NCI-H345 (cell line): ENCODE data around the gene TTYH2.
"Not testable (repeated sequence)": the region's sequence is repeated elsewhere in the genome, so short reads cannot be mapped to it uniquely, and the experiment has no call there.

Experiments used
- DNase-seq: peaks from one replicate; lab custom pipeline; 2025; lab: John Stamatoyannopoulos, UW

Gene TTYH2

GRCh38 chr17:74212913-74213791 lies at the start of gene TTYH2:
TSS of gene TTYH2 (plus strand) at chr17:74213571. CDS start at chr17:74213588, 17 bp downstream.
- DNase-seq, result peak; percentile 84

DNA sequence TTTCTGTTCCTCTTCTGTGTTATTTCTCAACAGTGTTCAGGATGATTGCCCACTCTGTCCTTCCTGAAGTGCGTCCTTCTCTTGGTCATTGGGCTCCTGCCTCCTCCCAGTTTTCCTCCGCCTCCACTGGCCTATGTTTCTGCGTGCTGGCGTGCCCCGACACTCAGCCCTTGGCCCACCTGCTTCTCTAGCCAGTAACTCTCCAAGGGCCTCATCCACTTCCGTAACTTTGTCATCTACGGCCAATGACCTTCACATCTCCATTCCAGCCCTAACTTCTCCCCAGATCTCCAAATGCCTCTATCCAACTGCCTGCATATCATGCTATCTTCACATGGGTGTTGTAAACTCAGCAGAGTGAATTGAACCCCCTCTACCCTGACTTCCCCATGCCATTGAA lies 49.5 kb upstream of the TTYH2 start:
- DNase-seq, result no peak

DNA sequence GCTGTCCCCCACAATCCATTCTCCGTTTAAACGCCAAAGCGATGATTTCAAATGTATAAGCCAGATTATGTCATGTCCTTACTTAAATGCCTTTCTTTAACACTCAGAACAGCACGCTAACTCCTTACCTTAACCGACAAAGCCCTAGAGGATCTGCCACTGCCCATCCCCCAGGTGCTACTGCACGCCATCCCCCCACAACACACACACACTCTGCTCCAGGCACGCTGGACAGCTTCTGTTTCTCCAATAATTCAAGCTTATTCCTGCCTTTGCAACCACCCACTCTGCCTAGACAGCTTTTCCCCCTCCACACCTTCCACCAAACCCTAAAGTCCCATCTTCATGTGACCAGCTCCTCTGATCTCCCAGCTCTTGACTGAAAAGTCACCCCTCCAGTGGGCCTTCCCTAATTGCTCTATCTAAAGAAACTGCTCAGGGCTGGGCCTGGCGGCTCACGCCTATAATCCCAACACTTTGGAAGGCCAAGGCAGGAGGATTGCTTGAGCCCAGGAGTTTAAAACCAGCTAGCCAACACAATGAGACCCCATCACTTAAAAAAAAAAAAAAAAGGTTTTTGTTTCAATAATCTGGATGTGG lies 48.8 kb upstream of the TTYH2 start:
- no peak for DNase-seq

DNA sequence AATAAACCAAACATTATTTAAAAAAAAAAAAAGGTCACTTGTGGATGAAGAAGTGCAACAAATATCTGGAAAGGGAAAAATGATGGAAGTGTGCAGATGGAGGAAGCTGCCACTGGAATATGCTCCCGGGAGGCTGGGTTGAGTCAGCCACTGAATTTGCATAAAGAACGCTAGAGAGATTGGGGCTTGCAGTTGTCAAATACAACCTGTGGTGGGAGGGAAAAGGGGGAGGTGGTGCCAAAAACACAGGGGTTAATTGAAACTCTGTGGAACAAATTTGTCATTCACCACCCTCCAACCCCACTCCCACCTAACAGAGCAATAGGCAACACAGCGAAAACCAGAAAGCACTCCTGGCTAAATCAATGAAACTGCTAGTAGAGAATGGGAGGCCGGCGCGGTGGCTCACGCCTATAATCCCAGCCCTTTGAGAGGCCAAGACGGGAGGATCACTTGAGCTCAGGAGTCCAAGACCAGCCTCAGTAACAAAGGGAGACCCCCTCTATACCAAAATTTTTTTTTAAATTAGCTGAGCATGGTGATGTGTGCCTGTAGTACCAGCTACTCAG lies 47.5 kb upstream of the TTYH2 start:
- no peak for DNase-seq

- no peak for DNase-seq
Measured at GRCh38 chr17:74170924-74171323, 42.4 kb upstream of the TTYH2 start.

GRCh38 chr17:74172700-74173099 lies 40.7 kb upstream of the TTYH2 start:
- no peak for DNase-seq

DNA sequence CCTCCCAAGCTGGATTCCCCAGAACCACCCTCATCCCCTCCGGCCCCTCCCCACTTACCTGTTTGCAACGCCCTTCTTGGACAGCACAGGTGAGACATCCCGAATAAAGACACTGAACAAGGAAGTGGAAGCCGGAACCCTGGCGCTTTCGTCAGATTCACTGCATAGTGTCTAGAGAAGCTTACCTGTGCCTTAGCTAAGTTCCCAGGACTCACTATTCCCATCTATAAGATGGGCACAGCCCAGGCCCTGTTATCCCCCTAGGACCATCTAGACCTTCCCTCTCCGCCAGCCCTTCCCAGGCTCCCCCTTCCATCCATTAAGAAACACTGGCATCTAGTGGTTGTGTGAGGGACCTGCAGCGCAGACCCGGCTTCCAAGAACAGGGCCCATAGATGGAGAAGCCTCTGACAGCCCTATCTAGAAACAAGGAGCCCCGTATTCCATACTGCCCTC lies 36.8 kb upstream of the TTYH2 start:
- peak; percentile 80 for DNase-seq

- DNase-seq, result peak; percentile 27
Measured at GRCh38 chr17:74177018-74177450, 36.3 kb upstream of the TTYH2 start.

DNA sequence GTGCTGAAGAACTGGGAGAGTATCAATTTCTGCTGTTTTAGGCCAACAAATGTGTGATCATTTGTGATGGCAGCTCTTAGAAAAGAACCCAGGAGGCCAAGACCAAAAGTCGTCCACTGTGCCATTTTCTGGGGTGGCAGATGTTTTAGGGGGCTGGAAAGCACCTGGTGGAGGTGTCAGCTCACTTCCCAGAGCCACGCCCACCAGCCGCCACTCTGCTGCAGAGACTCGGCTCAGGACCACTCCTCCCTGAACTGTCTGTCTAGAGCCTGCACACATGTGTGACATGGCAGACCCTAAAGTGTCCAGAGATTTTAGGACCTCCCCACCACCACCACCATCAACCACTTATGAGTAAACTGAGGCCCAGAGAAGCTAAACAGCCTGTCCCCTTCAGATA lies 33.8 kb upstream of the TTYH2 start:
- DNase-seq, result no peak

GRCh38 chr17:74180336-74180735 lies 33.0 kb upstream of the TTYH2 start:
- no peak for DNase-seq

DNA sequence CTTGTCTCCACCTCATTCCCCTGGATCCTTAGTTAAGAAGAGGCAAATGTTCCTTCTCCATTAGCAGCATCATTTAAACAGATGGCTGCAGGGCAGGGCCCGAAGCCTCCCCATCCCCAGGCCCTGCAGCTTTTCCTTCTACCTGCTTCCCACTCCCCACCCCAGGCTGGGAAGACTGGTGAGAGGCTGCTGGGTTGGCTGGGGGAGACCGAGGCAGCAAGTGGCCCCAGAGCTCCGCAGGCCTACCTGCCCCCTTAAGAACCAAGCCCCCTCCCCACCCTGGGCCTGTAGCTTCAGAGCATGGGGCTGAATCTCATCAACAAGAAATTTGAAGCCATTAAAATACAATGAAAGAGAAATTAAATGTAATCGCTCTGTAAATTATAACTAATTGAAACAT lies 32.0 kb upstream of the TTYH2 start:
- DNase-seq, result no peak

DNA sequence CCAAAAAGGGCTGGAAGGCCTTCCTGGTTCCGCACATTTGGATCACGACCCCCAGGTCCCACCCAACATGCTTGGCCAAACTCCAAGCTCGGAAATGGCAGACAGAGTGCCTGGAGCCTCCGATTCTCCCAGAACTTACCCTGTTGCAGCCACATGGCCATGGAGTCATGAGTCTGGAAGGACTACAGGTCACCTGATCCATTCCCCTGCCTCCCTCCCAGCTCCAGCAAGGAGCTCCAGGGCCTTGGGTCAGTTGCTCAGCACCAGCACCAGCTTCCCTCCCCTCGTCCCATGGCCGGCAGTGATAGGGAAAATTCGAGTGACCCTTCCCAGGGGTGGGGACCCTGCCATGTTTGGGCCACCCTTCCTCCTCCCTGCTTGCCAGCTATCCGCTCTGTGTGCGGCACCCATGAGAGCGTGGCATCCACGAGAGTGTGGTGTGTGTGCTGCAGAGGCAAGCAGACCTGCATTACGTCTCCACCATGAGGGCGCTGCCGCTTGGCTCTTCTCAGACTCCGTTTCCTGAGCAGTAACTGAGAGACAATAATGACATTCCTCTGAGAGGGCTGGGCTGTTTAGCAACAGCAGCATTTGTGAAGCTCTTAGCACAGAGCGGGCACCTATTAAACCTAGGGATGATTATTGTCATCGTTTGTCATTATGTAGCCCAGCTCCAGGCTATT lies 31.2 kb upstream of the TTYH2 start:
- no peak for DNase-seq

DNA sequence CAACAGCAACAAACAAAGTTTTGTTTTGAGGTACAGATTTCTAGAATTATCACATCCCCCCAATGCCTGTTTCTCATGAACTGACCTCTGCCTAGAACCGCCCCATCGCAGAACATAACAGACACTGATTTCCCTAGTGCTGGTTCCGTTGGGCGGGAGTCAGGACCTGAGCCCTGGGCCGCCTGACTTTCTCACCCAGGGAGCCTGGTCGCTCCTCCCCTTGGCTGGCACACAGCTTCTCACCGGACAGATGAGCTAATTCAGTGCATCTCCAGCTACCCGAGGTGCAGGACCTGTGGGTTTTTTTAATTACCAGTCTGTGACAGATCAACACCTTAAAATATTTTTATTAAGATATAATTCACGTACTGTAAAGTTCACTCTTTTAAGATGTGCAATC lies 30.0 kb upstream of the TTYH2 start:
- no peak for DNase-seq

GRCh38 chr17:74185571-74186185 lies 27.7 kb upstream of the TTYH2 start:
- no peak for DNase-seq

- DNase-seq, result no peak
Measured at GRCh38 chr17:74186498-74186897, 26.9 kb upstream of the TTYH2 start.

GRCh38 chr17:74187761-74188160 lies 25.6 kb upstream of the TTYH2 start:
- peak; percentile 42 for DNase-seq

- not testable (repeated sequence) for DNase-seq
Measured at GRCh38 chr17:74188687-74189086, 24.7 kb upstream of the TTYH2 start.

DNA sequence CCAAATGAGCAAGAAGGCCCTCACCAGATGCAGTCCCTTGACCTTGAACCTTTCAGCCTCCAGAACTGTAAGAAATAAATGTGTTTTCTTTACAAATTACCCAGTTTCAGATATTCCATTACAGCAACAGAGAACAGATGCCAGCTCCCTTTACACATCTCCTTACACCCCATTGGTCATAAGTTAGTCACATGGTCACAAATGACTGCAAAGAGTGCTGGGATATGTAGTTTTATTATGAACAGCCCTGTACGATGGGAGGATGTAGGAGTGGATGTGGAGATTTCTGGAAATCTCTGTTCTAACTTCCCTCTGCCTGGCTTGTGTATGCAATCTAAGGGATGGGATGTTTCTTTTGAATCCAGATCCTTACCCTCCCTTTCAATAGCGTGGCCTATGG lies 23.2 kb upstream of the TTYH2 start:
- DNase-seq, result peak; percentile 67

DNA sequence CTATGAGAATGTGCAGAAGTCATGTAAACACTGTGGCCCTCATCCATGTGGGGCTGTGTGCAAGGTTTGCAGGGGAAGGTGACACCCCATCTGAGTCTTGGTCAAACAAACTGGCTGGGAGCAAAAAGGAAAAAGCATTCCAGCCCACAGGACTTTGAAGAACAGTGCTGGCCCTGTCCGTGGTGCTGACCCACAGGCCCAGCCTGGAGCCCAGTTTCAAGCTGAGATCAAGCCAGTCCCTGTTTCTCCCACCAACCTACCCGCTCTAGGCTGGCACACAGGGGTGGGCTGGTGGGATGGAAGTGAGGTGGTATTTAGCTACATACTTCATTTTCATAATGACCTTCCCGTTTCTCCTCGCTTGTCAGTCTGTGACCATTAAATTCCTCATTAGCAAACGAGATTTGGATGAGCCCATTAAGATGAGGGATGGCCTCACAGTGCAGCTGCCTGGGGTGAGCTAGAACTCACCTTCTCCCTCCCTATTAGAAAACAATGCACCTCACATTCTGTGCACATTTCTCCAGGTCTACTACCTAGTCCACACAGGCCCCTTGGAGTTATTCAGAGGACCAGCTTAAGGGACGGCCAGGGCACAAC lies 22.5 kb upstream of the TTYH2 start:
- no peak for DNase-seq

- DNase-seq, result peak; percentile 71
Measured at GRCh38 chr17:74192950-74193781, 20.2 kb upstream of the TTYH2 start.

DNA sequence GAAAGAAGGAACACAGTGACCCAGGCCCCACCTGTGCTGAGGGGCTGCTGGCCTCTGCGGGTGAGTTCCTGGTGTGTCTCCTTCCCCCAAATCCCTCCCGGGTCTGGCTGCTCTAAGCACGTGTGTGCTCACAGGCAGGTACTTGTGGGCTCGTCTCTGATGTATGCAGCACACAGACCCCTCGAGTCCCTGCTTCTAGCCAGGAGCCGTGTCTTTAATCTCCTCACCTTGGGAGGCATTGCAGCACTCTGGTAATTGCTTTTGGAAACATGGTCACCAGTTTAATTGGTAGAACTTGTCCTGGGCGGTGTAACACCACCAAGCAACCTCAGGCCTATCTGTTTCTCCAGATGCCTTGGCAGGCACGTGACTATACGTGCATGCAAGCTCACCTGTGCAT lies 18.7 kb upstream of the TTYH2 start:
- no peak for DNase-seq
